IMR-90 (cell line): ENCODE data around the gene RAPH1. TPM values are rescaled to one million over a fixed set of nuclear protein-coding genes. Genes with fewer than 3 reads are reported as not detected.

Source experiments
- ATAC-seq: fragments of 200-7000 bp; cut with Tn5 transposase; 2 replicates; pipeline ENCODE4 v1.9.1; 2020; ENCODE audit warnings: low read depth, mild to moderate bottlenecking, moderate library complexity
- BruUV-seq: library from RNA; stranded (reverse); fragments of 400-500 nt; replicated peaks from 2 replicates; lab custom pipeline; 2021; lab: Mats Ljungman, UMichigan
- CTCF ChIA-PET: fragments of 300-600 bp; formaldehyde crosslinking; extraction: SDS; loops from one replicate; lab custom pipeline; 2021; ENCODE audit warnings: antibody characterized with exemption; lab: Yijun Ruan, JAX
- POLR2A ChIA-PET: fragments of 300-600 bp; sonication (Branson Sonifier 250); formaldehyde crosslinking; loops from one replicate; lab custom pipeline; 2022; ENCODE audit warnings: antibody characterized with exemption; ENCODE audit not compliant: unreplicated experiment; lab: Charles Lee
- DNase-seq: peaks from one replicate; pipeline ENCODE4 v3.0.0; 2013
- H2AFZ ChIP-seq: replicated peaks from 2 replicates; pipeline ENCODE3; 2013; ENCODE audit warnings: low read length, mild to moderate bottlenecking; ENCODE audit not compliant: poor library complexity
- H2AK5ac ChIP-seq: 2 replicates; pipeline ENCODE4 v1.6.1; 2013; ENCODE audit warnings: low read depth, low read length, inconsistent platforms
- H2AK9ac ChIP-seq: replicated peaks from 2 replicates; pipeline ENCODE3; 2013; ENCODE audit warnings: mild to moderate bottlenecking, low read depth, low read length, moderate library complexity; ENCODE audit not compliant: poor library complexity
- H2BK120ac ChIP-seq: 2 replicates; pipeline ENCODE4 v1.6.1; 2013; ENCODE audit warnings: low read depth, low read length, inconsistent platforms
- H2BK15ac ChIP-seq: 3 replicates; pipeline ENCODE4 v1.6.1; 2013; ENCODE audit warnings: low read depth, low read length, inconsistent platforms
- H2BK20ac ChIP-seq: 2 replicates; pipeline ENCODE4 v1.6.1; 2013; ENCODE audit warnings: low read depth, mild to moderate bottlenecking, inconsistent platforms, low read length, moderate library complexity
- H2BK5ac ChIP-seq: 2 replicates; pipeline ENCODE4 v1.6.1; 2013; ENCODE audit warnings: mild to moderate bottlenecking, low read depth, low read length, inconsistent platforms; ENCODE audit not compliant: poor library complexity, severe bottlenecking
- H3K14ac ChIP-seq: replicated peaks from 2 replicates; pipeline ENCODE4 v1.6.1; 2013; ENCODE audit warnings: low read depth, low read length, inconsistent platforms
- H3K18ac ChIP-seq: 2 replicates; pipeline ENCODE4 v1.6.1; 2013; ENCODE audit warnings: low read depth, low read length, control low read depth
- H3K23ac ChIP-seq: 2 replicates; pipeline ENCODE4 v1.6.1; 2013; ENCODE audit warnings: low read depth, low read length, inconsistent platforms
- H3K27ac ChIP-seq: 2 replicates; pipeline ENCODE4 v1.5.1; 2013; ENCODE audit warnings: mild to moderate bottlenecking, control low read depth, low read length; ENCODE audit not compliant: insufficient read depth
- H3K27me3 ChIP-seq: 2 replicates; pipeline ENCODE4 v1.6.1; 2013; ENCODE audit warnings: low read length; ENCODE audit not compliant: control insufficient read depth, insufficient read depth
- H3K36me3 ChIP-seq: 2 replicates; pipeline ENCODE4 v1.6.1; 2013; ENCODE audit warnings: low read length, mixed read lengths; ENCODE audit not compliant: control insufficient read depth, insufficient read depth
- H3K4ac ChIP-seq: 2 replicates; pipeline ENCODE4 v1.6.1; 2013; ENCODE audit warnings: low read depth, low read length, inconsistent platforms
- H3K4me1 ChIP-seq: 2 replicates; pipeline ENCODE4 v1.6.1; 2013; ENCODE audit warnings: low read length, mixed read lengths; ENCODE audit not compliant: control insufficient read depth, insufficient read depth
- H3K4me2 ChIP-seq: 2 replicates; pipeline ENCODE4 v1.6.1; 2013; ENCODE audit warnings: low read depth, mild to moderate bottlenecking, control low read depth, low read length, moderate library complexity
- H3K4me3 ChIP-seq: 2 replicates; pipeline ENCODE4 v1.5.1; 2013; ENCODE audit warnings: low read depth, mild to moderate bottlenecking, control low read depth, low read length, moderate library complexity; ENCODE audit not compliant: insufficient read depth
- H3K56ac ChIP-seq: 2 replicates; pipeline ENCODE4 v1.6.1; 2013; ENCODE audit warnings: low read length, inconsistent platforms; ENCODE audit not compliant: insufficient read depth; ENCODE audit errors: extremely low read depth
- H3K79me1 ChIP-seq, 2 experiments: 2 replicates each; pipeline ENCODE4 v1.6.1; 2013; ENCODE audit warnings: low read length in 2 of 2, inconsistent platforms in 1 of 2, low read depth in 1 of 2
- H3K9ac ChIP-seq: 2 replicates; pipeline ENCODE4 v1.6.1; 2013; ENCODE audit warnings: low read depth, low read length, control low read depth
- H3K9me1 ChIP-seq: 2 replicates; pipeline ENCODE4 v1.6.1; 2013; ENCODE audit warnings: low read length, inconsistent platforms; ENCODE audit not compliant: insufficient read depth
- H3K9me3 ChIP-seq: 2 replicates; pipeline ENCODE4 v1.6.1; 2013; ENCODE audit warnings: low read length; ENCODE audit not compliant: control insufficient read depth, insufficient read depth
- H4K20me1 ChIP-seq: 2 replicates; pipeline ENCODE4 v1.6.1; 2013; ENCODE audit warnings: low read length, inconsistent platforms; ENCODE audit not compliant: insufficient read depth
- H4K5ac ChIP-seq: 2 replicates; pipeline ENCODE4 v1.6.1; 2013; ENCODE audit warnings: mild to moderate bottlenecking, low read depth, low read length, control low read depth
- H4K8ac ChIP-seq, 2 experiments: 2 replicates each; pipeline ENCODE4 v1.6.1; 2013; ENCODE audit warnings: low read depth in 2 of 2, low read length in 2 of 2, control low read depth in 1 of 2, inconsistent platforms in 1 of 2
- H4K91ac ChIP-seq: 2 replicates; pipeline ENCODE4 v1.6.1; 2013; ENCODE audit warnings: low read depth, low read length, inconsistent platforms; ENCODE audit not compliant: insufficient read depth
- CHD1 ChIP-seq: IDR thresholded peaks from 2 replicates; pipeline ENCODE4 v1.6.1; 2012; ENCODE audit warnings: low read depth, low read length, improper control_type of control experiment
- FOS ChIP-seq: fragments of 150-350 bp; IDR thresholded peaks from 2 replicates; pipeline ENCODE4 v1.6.1; 2016; ENCODE audit warnings: low read depth, low read length
- MAFK ChIP-seq: IDR thresholded peaks from 2 replicates; pipeline ENCODE4 v1.6.1; 2012; ENCODE audit warnings: low read depth, low read length, improper control_type of control experiment
- NFE2L2 ChIP-seq: fragments of 150-350 bp; IDR thresholded peaks from 2 replicates; pipeline ENCODE4 v1.6.1; 2016; ENCODE audit warnings: low read depth, mild to moderate bottlenecking, low read length
- POLR2A ChIP-seq: IDR thresholded peaks from 2 replicates; pipeline ENCODE4 v1.6.1; 2012; ENCODE audit warnings: mild to moderate bottlenecking, low read depth, low read length
- RAD21 ChIP-seq: IDR thresholded peaks from 2 replicates; pipeline ENCODE4 v1.6.1; 2012; ENCODE audit warnings: low read length, improper control_type of control experiment
- RCOR1 ChIP-seq: IDR thresholded peaks from 2 replicates; pipeline ENCODE4 v1.6.1; 2012; ENCODE audit warnings: mild to moderate bottlenecking, low read length, improper control_type of control experiment; ENCODE audit not compliant: insufficient replicate concordance
- RFX5 ChIP-seq: IDR thresholded peaks from 2 replicates; pipeline ENCODE4 v1.8.0; 2012; ENCODE audit warnings: low read depth, mild to moderate bottlenecking, low read length, moderate library complexity
- USF2 ChIP-seq: fragments of 150-350 bp; IDR thresholded peaks from 2 replicates; pipeline ENCODE4 v1.6.1; 2017; ENCODE audit warnings: mild to moderate bottlenecking, antibody characterized with exemption, low read length, low read depth
- dilution Hi-C: fragments of 300-500 bp; cut with HindIII; formaldehyde crosslinking; loops from one replicate; pipeline ENCODE4 v1.14.3; 2018; ENCODE audit warnings: low sequenced_read_pairs; ENCODE audit not compliant: unreplicated experiment
- in situ Hi-C: fragments of 300-500 bp; cut with MboI; formaldehyde crosslinking; loops from 3 replicates; pipeline ENCODE4 v1.14.3; 2019; ENCODE audit warnings: low sequenced_read_pairs, inconsistent platforms, mixed read lengths
- intact Hi-C: fragments of 100-400 bp; cut with micrococcal nuclease; formaldehyde crosslinking; loops from 2 replicates; pipeline ENCODE4 v1.10.0; 2022
- polyA plus RNA-seq, 3 experiments: library from polyadenylated mRNA; depleted of rRNA; stranded (reverse); fragments of >200 nt; gene quantifications; 2 replicates each; pipeline ENCODE4 v1.2.3, GENCODE V29; 2012; ENCODE audit warnings: low replicate concordance in 1 of 3
- total RNA-seq: library from RNA; depleted of rRNA; stranded (reverse); fragments of >200 nt; gene quantifications from 2 replicates; pipeline ENCODE4 v1.2.3, GENCODE V29; 2012
- TF ChIP-seq, protein P1 (sequence below): conservative IDR thresholded peaks from 2 replicates; pipeline ENCODE4 v1.5.1; 2012; ENCODE audit warnings: mild to moderate bottlenecking, low read depth, low read length, improper control_type of control experiment
- TF ChIP-seq, protein P2 (sequence below): fragments of 150-350 bp; IDR thresholded peaks from 2 replicates; pipeline ENCODE4 v1.6.1; 2016; ENCODE audit warnings: low read depth, mild to moderate bottlenecking, low read length, moderate library complexity, borderline replicate concordance

The RAPH1 gene
- total and polyA plus RNA-seq, 2 of the 4 experiments (the other 2 are of a cell fraction): 7.5 to 15.1 TPM

GRCh38 chr2:203376173-203376572 lies 158.9 kb downstream of the RAPH1 start:
- Histone ChIP-seq H3K14ac (no peak overlapping the region), H3K18ac (no peak overlapping the region), H3K4ac (no peak overlapping the region), H4K20me1 (no peaks in the 10 kb centered on the region), H2BK5ac (no peak overlapping the region), H3K27me3 (no peaks in the 10 kb centered on the region), H2BK20ac (no peak overlapping the region), H3K56ac (no peak overlapping the region), H4K5ac (no peak overlapping the region), H4K8ac (no peak overlapping the region), H2AFZ (no peak overlapping the region), H3K4me1 (no peaks in the 10 kb centered on the region), H2AK9ac (no peak overlapping the region), H4K91ac (no peak overlapping the region), H3K79me1 (peaks cover 16 to 32% of the 10 kb centered on the region in 2 experiments), H3K27ac (no peak overlapping the region), H3K4me3 (no peak overlapping the region), H3K4me2 (no peak overlapping the region), H3K9me3 (no peaks in the 10 kb centered on the region), H3K9me1 (0 out of 2 replicates have a peak, but pooled peaks cover 1% of the 10 kb centered on the region), H3K23ac (no peak overlapping the region), H2BK120ac (no peak overlapping the region), H2BK15ac (no peak overlapping the region), H3K9ac (no peak overlapping the region), H3K36me3 (0 out of 2 replicates have a peak, but pooled peaks cover 2% of the 10 kb centered on the region), H2AK5ac (no peak overlapping the region)
- BruUV-seq: no TSS peak
- in situ Hi-C loops: no loop called here
- intact Hi-C loops: no loop called here
- ATAC-seq (no peak), DNase-seq (no peak)
- TF ChIP-seq RCOR1: no peak
- TF ChIP-seq POLR2A: no peak
- TF ChIP-seq RAD21: no peak
- no peak for TF ChIP-seq FOS
- TF ChIP-seq RFX5: no peak
- TF ChIP-seq CHD1: no peak
- TF ChIP-seq MAFK: no peak
- TF ChIP-seq, protein P1, sequence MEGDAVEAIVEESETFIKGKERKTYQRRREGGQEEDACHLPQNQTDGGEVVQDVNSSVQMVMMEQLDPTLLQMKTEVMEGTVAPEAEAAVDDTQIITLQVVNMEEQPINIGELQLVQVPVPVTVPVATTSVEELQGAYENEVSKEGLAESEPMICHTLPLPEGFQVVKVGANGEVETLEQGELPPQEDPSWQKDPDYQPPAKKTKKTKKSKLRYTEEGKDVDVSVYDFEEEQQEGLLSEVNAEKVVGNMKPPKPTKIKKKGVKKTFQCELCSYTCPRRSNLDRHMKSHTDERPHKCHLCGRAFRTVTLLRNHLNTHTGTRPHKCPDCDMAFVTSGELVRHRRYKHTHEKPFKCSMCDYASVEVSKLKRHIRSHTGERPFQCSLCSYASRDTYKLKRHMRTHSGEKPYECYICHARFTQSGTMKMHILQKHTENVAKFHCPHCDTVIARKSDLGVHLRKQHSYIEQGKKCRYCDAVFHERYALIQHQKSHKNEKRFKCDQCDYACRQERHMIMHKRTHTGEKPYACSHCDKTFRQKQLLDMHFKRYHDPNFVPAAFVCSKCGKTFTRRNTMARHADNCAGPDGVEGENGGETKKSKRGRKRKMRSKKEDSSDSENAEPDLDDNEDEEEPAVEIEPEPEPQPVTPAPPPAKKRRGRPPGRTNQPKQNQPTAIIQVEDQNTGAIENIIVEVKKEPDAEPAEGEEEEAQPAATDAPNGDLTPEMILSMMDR: no peak
- TF ChIP-seq USF2: no peak
- no peak for TF ChIP-seq NFE2L2
- TF ChIP-seq, protein P2, sequence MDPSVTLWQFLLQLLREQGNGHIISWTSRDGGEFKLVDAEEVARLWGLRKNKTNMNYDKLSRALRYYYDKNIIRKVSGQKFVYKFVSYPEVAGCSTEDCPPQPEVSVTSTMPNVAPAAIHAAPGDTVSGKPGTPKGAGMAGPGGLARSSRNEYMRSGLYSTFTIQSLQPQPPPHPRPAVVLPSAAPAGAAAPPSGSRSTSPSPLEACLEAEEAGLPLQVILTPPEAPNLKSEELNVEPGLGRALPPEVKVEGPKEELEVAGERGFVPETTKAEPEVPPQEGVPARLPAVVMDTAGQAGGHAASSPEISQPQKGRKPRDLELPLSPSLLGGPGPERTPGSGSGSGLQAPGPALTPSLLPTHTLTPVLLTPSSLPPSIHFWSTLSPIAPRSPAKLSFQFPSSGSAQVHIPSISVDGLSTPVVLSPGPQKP: no peak
- CTCF ChIA-PET: no interaction called here
- dilution Hi-C loops: no loop called here
- POLR2A ChIA-PET: no interaction called here
